Stimulated activated CD4-positive, alpha-beta T cell treated with anti-CD3 and anti-CD28 coated beads, Interleukin-15, amount 100 ng/mL, for 1 hour (primary cell): ENCODE results near the gene PRKCE.

Source experiments
- DNase-seq, 2 donors: peaks; one replicate each; pipeline ENCODE4 v3.0.0-alpha.2; 2020; ENCODE audit warnings: low read depth in 1 of 2, low spot score in 1 of 2

Gene PRKCE

DNA sequence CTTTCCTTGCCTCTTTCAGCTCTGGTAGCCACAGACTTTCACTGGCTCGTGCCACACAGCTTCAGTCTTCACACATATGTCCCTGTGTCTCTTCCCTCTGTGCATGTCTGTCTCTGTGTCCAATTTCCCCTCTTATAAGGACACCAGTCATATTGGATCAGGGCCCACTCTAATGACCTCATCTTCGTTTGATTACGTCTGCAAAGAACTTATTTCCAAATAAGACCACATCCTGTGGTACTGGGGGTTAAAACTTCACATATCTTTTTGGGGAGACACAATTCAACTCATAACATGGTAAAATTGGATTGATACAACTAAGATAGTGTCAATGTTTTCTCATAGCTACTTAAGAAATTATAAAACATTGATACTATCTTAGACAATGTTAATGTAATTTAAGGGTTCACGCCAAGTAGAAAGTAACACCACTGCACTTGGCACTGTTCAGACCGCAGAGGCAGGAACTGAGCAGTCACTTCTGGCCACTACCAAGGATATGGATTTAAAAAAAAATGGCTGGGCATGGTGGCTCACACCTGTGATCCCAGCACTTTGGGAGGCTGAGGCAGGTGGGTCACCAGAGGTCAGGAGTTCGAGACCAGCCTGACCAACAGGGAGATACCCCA lies 526.1 kb downstream of the PRKCE start:
- no peak for DNase-seq

DNA sequence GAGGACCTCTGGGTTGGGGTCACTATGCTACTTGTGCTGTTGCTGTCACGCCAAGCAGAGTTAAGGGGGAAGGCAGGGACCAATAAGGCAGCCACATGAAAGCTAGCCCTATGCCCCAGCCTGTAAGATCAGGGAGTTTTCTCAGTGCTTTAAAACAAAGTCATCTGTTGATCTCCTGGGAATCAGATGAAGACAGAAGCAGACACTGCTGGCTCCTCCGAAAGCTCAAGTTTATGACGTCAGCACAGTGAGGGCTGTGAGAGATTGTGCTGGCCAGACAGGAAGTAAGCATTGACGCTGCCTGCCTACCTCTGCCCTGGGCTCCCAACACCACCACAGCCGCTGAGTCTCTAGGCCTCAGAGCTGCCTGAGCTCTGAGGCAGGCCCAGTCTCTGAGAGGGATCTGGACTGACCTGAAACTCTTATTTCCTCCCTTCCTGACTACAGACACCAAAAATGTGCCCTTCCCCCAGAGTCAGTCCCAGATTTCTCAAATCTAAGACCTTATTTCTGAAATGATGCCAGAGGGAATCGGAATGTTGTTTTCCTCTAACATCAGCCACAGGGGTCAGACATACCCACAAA lies 527.7 kb downstream of the PRKCE start:
- no peak for DNase-seq

DNA sequence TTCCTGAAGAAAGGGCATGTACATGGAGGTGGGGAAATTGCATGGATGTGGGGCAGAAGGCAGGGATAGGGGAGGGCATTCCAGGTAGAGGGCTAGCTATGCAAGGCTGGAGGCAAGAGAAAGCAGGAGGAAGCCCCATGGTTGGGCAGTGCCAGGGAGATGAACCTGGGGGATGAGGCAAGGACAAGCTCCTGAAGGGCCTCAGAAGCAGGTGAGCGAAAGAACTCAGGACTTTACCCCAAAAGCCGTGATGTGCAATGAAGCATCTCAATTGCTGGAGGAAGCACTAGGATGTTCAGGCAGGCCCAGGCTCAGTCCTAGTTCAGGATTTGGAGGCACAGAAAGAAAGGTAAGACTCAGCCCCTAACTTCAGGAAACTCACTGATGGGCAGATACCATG lies 528.7 kb downstream of the PRKCE start:
- no peak for DNase-seq

DNA sequence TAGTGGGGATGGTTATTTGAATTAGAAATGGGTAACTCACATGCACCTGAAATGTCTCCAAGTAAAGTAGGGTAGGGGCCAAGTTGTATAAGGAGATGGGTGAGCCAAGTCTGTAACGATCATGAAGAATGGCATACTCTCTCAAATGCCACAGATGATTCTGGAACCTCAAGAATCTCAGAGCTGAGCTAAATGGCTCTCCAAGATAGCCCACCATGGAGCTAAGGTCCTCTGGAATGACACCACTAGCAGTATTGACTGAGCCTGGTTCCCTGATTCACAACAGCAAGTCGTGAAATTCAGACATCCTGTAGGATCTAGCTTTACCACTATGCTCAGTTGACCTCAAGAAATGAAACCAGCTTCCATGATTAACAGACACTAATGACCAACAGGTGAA lies 529.8 kb downstream of the PRKCE start:
- no peak for DNase-seq

DNA sequence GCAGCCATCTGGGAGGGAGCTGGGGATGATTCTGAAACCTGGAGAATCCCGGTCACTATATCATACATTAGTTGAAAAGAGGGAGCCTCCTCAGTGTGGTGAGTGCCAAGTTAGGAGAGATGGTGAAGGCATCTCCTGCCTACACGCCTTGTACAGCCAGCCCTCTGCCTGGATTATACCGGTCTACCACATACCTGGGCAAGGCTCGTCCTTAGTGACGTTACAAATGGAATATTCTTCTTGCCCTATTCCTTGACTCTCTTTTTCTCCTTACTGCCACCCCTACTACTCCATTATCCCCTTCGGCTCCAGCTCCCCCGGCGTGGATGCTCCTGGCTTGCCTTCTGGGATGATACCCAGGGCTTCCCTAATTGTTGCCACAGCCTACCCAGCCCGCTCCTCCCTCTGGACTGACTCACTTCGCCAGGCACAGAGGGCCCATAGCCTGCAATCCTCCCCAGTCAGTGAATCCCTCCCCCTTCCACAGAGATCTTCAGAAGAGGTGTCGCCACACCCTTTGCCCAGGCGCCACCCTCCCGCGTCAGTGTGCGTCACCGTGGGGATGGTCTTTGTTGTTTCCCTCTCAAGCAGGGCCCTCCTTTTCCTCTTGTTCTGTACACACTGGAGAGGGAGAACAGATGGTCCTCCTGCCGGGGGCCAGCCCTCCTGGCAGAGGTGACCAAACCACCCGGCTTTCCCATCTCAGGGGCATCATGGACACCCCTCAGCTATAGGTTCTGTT lies 530.5 kb downstream of the PRKCE start:
- no peak for DNase-seq

DNA sequence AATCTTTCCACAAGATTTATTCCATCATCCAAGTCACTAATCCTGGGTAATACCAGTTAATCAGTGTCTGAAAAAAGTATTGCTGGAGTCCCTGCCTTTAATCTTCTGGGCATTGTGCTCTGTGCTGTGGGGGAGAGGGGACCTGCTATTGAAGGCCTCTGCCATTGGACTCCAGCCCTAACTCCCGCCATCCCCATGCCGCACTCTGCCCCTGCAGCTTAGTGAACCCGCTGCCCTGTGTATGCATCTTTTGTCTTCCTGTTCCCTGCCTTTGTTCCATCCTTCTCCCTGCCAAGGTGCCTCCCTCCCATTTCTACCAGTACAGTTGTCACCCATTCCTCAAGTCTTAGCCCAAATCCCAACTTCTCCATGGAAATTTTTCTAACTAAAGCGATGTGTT lies 532.0 kb downstream of the PRKCE start:
- no peak for DNase-seq

DNA sequence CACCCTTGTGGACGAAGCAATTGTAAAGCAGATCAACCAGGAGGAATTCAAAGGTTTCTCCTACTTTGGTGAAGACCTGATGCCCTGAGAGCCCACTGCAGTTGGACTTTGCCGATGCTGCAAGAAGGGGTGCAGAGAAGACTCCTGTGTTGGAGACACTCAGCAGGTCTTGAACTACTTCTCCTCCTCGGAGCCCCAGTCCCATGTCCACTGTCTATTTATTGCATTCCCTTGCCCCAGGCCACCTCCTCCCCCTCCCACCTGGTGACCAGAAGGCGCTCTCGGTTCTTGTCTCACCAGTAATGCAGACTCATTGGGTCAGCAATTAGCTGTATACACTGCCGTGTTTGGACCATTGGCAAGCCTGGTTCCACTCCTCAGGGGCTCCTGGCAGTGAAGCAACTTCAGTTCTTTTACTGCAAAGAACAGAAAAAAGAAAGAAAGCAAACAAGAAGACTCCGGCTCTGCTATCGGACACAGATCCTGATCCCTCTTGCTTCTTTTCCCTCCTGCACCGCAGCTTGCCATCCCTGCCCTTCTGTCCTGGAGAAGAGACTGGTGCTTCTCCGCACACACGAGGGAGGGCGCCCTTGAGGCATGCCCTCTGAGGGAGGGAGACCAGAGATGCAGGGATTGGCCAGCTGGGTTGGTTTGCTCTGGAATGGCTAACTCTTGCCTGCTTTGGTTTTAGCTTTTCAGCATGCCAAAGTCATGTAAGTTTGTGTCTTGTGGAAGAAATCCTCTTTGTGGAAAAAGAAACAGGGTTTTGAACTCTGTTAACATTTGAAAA lies 533.5 kb downstream of the PRKCE start:
- DNase-seq: no peak

DNA sequence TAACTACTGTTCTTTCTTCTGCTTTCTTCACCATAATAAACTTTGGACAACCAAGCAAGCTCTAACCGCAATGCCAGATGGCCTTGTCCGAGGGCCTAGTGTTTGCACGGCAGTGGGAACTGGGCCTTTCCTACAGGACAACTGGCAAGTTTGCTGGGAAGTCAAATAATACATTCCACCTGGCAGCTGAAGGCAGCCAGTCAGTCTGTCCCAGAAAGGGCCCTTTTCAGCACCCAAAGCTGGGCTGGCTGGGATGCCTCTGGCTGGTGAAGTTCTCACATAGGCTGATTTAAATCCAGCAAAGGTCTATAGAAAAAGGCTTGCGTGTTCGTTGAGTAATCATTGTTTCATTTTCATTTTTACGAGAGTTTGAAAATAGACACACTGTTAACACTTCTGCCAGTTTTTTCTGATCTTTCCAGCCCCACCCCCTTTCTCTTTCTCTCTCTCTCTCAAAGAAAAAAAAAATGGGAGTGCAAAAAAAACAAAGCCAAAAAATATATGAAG lies 535.7 kb downstream of the PRKCE start:
- no peak for DNase-seq

DNA sequence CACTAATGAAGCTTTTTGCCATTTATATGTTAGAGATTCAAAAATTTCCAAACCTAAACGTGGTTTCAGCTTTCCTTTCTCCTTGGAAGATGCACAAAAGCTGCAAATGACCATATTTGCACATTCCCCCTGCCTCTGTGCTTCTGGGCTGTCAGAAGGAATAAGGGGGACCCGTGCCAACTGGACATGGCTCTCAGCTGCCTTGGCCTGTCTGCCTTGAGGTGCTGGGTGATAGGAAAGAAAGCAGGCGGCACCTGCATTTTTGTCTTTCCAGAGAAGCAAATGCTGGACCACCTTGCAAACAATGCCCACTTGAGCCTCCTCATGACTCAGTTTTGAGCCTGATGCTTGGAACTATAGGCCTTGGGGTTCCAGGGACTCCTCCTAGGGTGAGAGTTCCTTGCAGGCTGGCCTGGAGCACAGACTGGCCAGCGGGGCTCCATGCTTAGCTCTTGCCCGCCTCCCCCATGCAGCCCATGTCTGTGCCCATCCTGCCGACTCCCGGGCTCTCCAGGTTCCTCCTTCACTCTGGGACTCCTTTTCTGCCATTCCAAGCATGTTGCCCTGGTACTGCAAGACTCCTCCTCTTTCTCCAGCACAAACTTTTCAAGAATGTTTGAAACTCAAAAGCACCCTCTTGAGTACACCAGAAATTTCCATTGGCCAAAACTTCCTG lies 536.7 kb downstream of the PRKCE start:
- DNase-seq: no peak

DNA sequence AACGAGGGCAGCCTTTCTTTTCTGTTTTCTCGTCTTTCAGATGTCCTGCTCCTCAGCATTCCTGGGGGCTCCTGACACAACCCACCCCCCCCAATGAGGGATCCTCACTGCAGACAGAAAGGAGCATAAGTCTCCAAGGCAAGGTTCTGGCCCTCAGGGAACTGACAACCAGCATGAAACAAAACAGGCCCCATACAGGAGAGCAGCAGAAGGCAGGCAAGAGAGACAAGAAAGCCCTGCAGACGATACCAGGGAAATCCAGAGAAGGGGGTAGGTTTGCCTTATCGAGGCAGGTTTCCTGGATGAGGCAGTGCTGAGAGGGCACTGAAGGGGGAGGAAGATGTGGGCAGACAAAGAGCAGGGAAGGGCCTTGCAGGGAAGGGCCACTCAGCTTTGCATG lies 541.9 kb downstream of the PRKCE start:
- no peak for DNase-seq

DNA sequence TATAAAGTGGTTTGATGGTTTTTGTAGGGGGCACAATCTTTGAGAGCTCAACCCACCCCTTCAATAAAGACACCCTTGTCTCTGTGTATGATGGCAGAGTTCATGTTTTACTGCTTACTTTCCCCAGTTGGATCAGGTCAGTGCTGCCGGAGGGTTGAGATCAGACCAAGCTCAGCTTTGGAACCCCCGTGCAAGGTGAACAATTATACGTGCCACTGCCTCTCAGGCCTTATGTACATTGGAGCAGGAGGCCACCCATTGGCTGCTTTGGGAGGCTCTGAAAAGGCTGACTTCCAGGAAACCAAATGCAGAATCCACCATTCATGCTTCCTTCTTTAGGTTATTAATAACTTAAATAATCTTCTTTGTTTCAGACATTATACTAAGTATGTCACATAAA lies 542.4 kb downstream of the PRKCE start:
- DNase-seq: no peak

DNA sequence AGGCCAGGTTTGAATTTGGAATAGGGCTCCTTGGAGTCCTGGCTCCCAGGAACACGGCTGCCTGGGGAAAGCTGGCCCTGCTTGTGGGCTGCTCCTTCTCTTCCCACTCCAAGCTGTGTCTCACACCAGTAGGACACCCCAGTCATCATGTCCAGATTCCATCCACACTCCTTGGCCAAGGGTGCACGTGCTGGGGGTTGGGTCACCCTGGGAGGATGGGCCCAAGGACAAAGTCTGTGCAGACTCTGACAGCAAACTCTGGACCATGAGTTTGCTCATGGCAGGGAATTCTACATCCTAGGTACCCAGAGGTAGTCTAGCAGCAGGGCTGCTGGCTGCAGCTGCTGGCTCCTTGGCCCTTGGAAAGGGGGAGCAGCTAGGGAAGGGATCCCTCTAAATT lies 543.4 kb downstream of the PRKCE start:
- DNase-seq: no peak

DNA sequence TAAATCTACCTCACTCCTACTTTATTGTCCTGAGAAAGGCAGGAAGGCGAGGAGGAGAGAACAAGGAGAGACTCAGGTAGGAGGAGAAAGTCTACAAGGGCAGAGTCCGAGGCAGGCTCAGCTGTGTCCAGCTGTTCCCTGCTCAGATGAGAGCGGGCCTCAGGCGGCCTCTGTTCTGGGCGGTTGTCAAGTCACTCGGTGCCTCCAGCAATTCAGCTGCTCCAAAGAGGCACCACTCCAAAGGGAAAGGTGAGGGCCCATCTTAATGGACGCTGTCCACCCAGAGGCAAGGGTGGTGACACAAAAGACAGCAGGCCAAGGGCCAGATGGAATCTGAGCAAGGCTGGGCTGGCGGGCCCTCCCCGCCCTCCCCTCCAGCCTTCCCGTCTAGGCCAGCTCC lies 544.3 kb downstream of the PRKCE start:
- no peak for DNase-seq

DNA sequence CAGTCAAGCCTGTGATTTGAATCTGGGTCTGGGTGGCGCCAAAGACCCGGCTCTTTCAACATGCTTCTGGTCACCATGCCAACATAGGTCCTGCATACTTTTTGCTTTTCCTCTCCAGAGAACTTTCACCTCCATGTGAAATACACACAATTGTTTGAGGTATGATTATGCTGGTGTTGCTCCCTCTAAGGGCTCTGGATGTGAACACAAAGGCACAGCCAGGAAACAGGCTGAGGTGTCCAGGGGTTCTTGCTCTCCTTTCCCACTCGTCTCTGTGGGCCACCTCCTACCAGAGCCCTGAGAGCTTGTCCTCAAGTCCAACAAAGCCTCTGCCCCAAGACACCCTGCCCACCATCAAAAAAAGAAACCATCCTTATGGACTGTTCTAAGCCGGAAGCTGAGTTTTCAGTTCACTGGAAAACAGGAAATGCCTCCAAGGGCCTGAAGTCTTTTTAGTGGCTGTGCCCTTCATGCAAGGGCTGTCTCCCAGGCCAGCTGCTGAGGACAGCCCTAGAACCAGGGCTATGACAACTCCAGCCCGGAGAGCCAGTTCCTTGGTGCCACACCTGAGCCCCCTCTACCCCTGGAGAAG lies 545.5 kb downstream of the PRKCE start:
- no peak for DNase-seq

DNA sequence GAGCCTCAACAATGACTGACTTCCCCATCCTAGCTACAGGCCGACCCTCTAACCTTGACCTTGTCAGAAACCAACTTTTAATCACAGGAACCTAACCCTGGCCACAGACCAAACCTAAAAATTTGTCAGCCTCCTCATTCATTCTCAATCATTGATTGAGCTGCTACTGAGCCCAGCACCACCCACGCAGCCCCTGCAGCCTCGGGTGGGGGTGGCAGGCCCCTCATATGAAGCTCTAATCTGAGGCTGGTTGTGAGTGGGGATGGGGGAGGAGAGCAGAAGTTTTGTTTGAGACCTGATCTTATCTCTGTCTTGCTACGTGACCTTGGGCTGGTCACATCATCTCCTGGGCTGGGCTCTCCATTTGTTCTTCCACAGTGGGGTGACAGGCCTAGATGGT lies 546.2 kb downstream of the PRKCE start:
- no peak for DNase-seq

DNA sequence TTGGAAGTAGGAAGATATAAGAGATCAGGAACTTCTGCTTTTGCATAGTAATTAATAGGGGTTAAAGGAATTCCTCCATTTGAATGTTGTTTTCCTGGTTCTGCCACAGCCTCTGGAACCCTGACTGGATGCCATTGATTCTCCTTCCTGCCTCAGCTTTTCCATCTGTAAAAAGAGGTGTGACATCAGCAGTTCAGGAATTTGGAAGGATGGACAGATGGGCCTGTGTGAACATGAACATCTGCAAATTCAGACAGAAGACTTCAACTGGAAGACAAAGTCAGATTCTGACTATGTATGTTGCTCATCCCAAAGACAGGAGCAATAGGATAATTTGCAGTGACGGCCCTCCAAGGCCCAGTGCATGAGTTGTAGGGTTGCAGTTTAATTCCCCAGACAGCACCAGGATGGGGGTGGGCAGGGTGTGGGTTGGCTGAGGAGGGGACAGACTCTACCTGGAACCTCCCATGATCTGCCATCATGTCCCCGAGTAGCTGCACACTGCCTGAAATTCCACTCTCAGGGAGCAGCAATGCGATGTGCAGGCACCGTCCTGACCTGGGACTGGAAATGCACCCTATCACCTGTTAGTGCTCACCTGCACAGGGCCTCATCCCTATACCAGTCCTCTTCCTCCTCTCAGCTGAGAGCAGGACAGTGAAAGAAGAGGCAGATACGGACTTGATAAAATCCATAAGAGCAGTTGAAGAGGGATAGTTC lies 546.8 kb downstream of the PRKCE start:
- no peak for DNase-seq

DNA sequence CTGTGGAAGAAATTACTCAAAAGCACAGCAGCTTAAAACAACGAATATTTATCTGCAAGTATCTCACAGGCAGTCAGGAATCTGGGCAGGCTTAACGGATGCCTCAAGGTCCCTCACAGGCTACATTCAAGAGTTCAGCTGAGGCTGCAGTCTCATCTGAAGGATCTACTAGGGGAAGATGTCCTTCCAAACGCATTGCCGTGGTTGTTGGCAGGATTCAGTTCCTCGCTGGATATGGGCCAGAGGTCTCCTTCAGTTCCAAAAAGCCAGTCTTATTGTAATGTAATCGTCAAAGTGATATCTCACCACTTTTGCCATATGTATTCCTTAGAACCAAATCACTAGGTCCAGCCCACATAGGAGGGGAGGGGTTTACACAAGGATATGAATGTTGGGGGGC lies 547.5 kb downstream of the PRKCE start:
- no peak for DNase-seq

DNA sequence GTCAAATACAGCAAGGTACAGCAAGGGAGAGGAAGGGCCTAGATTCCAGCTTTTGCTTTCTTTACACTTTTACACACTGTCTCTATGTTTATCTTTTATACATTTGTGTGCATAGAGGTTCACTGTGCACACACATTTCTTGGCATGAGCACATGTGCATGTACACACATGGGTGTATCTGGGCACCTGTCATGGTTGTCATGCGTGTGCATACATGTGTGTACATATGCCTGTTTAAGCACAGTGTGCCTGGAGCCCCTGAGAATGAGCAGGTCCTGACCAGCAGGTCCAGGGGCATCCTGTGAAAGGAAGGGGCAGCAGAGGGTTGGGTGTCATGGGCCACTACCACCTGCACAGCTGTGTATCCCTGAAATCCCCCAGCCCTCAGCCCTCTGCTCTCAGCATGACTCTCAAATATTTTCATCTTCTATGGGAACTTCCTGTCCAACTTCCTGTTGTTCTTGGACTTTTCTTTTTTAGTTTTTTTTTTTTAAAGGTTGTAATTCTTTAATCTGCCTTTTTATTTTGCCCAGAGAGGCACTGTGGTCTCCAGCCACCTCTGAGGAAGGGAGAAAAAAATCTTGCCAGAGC lies 548.7 kb downstream of the PRKCE start:
- no peak for DNase-seq

DNA sequence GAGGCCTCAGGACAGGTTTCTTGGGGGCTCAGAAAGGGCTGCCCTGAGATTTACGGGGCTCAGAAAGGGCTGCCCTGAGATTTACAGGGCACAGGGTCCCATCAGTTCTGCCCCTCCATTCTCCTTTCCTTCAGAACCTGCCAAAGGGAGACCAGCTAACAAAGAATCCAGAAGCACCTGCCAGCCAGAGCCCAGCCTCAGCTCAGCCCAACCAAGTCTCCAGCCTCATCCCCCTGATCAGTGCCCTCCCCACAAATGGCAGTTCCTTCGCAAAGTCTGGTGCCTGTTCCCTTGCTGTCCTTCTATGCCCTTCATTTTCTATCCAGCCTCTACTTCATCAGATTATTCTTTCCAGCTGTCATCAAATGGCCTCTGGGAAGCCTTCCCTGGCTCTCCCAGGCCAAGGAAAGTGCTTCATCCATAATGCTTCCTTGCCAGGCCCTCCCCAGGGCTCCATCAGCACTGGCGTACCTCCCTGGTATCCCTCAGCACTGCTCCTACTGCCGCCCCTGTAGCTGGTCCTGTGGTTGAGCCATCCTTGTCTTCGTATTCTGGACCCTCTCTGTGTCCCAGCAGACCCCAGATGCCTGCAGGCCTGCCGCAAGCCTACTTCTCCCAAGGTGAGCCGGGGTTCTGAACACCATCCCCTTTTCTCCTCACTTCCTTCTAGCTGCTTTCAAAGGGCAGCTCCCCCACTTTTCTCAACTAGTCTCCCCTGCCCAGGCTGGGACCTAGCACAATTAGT lies 549.6 kb downstream of the PRKCE start:
- no peak for DNase-seq
